Spleen (tissue), 11 donors: ENCODE results near the gene KCNJ6. TPM values are rescaled to one million over a fixed set of nuclear protein-coding genes. Genes with fewer than 3 reads are reported as not detected.

ENCODE experiments used
- DNase-seq: peaks from one replicate; pipeline ENCODE4 v3.0.0-alpha.2; 2020
- H3K27ac ChIP-seq, 8 donors: fragments of 200-600 bp; sonication (generic) in 7 of 8; 1 replicate in 4 of 8; 2 replicates in 4 of 8; pipeline versions ENCODE4 v1.5.0 to v1.8.0; 2016 to 2021; ENCODE audit warnings: inconsistent platforms in 4 of 8, mild to moderate bottlenecking in 4 of 8, moderate library complexity in 1 of 8
- H3K27me3 ChIP-seq, 7 donors: fragments of 200-600 bp; sonication (generic) in 6 of 7; replicated peaks in 1 of 7; 1 replicate in 4 of 7; 2 replicates in 3 of 7; pipeline versions ENCODE4 v1.5.0 to v1.8.0; 2016 to 2021; ENCODE audit warnings: inconsistent platforms in 3 of 7, mild to moderate bottlenecking in 1 of 7
- H3K36me3 ChIP-seq, 6 donors: fragments of 200-600 bp; sonication (generic) in 5 of 6; 1 replicate in 4 of 6; 2 replicates in 2 of 6; pipeline versions ENCODE4 v1.5.0 to v1.8.0; 2016 to 2021; ENCODE audit warnings: inconsistent platforms in 2 of 6
- H3K4me1 ChIP-seq, 6 donors: fragments of 200-600 bp; sonication (generic) in 5 of 6; 1 replicate in 3 of 6; 2 replicates in 3 of 6; pipeline versions ENCODE4 v1.5.0 to v1.8.0; 2016 to 2021; ENCODE audit warnings: inconsistent platforms in 3 of 6
- H3K4me3 ChIP-seq, 8 donors: fragments of 200-600 bp; sonication (generic) in 7 of 8; 1 replicate in 4 of 8; 2 replicates in 4 of 8; pipeline versions ENCODE4 v1.5.0 to v1.8.0; 2016 to 2021; ENCODE audit warnings: inconsistent platforms in 4 of 8, mild to moderate bottlenecking in 4 of 8, moderate library complexity in 2 of 8
- H3K9me3 ChIP-seq, 8 donors: fragments of 200-600 bp; sonication (generic) in 7 of 8; 1 replicate in 4 of 8; 2 replicates in 4 of 8; pipeline versions ENCODE4 v1.5.0 to v1.8.0; 2016 to 2021; ENCODE audit warnings: inconsistent platforms in 4 of 8
- CTCF ChIP-seq, 11 experiments: fragments of 200-600 bp in 7 of 11; fragments of 450-650 bp in 4 of 11; sonication (generic) in 4 of 11; IDR thresholded peaks in 8 of 11; conservative IDR thresholded peaks in 3 of 11; 1 replicate in 7 of 11; 2 replicates in 4 of 11; pipeline versions ENCODE4 v1.4.0 to v1.8.0; 2016 to 2021; ENCODE audit warnings: antibody characterized with exemption in 11 of 11, inconsistent platforms in 4 of 11, mild to moderate bottlenecking in 1 of 11
- POLR2A ChIP-seq, 3 donors: fragments of 450-650 bp; IDR thresholded peaks; one replicate each; pipeline ENCODE4 v1.5.1; 2017; ENCODE audit warnings: antibody characterized with exemption in 3 of 3, mild to moderate bottlenecking in 1 of 3
- POLR2AphosphoS5 ChIP-seq, 3 donors: sonication (generic); formaldehyde crosslinking; IDR thresholded peaks; one replicate each; pipeline ENCODE4 v1.5.1; 2017; ENCODE audit warnings: antibody characterized with exemption in 3 of 3
- WGBS, 5 donors: extraction: QIAGEN DNeasy Blood & Tissue Kit in 3 of 5; methylation state at CpG; one replicate each; pipeline versions ENCODE4 v1.1.5 to v1.1.7; 2013 to 2018; 5-methylcytosine and 5-hydroxymethylcytosine counted together
- intact Hi-C: fragments of 100-400 bp; cut with DNase I; formaldehyde crosslinking; loops from one replicate; pipeline ENCODE4 v1.15.0; 2023; ENCODE audit warnings: low total_unique reads
- polyA plus RNA-seq, 3 donors: library from polyadenylated mRNA; stranded (reverse); fragments of 200-250 nt; gene quantifications; one replicate each; pipeline ENCODE4 v1.2.1, GENCODE V29; 2013
- total RNA-seq, 7 donors: library from RNA; depleted of rRNA in 3 of 7; stranded (reverse); fragments of >200 nt in 3 of 7; fragmentation: NEBNext Ultra II Directional in 4 of 7; extraction: Animal tissue kit (Norgen Biotek cat#: 25700) in 4 of 7; gene quantifications; one replicate each; pipeline versions ENCODE4 v1.1.0 to v1.2.1, GENCODE V29; 2016 to 2021
- donor health status: healthy with polysubstance abuse.
- donor health status: DM: no; HTN: no; CAD: no; lungs with moderate emphysema.
- donor health status: DM: no; HTN: no; CAD: no.
- donor health status: Bipolar disorder and iron deficiency.
- donor health status: healthy.
- donor health status: DM: no; HTN: no; CAD: no.
- donor health status: DM: yes; HTN: yes; CAD: no.

KCNJ6 gene
- total and polyA plus RNA-seq, 10 donors = under 0.01 to 0.36 (median 0.10) TPM; not detected in 6

- Histone ChIP-seq H3K4me1 (no peaks in the 10 kb centered on the region), H3K27ac (no peak overlapping the region), H3K4me3 (no peak overlapping the region), H3K9me3 (no peaks in the 10 kb centered on the region), H3K27me3 (peaks cover 0 to 21% (median 0%) of the 10 kb centered on the region in 7 donors), H3K36me3 (no peaks in the 10 kb centered on the region)
- no peak for TF ChIP-seq POLR2A (IDR thresholded peaks at IDR 0.05)
- no peak for TF ChIP-seq POLR2AphosphoS5 (IDR thresholded peaks at IDR 0.05)
- TF ChIP-seq CTCF (IDR thresholded peaks at IDR 0.05 in 8 of 11, conservative IDR thresholded peaks at IDR 0.05 in 3 of 11) = no peak
- intact Hi-C loops = no loop called here
- DNase-seq = no peak
- 82 to 96% (median 92%) methylated on average over 5 of the region's 5 CpGs for WGBS, 5 donors
Observed at GRCh38 chr21:37905291-37905690, 11.0 kb downstream of the KCNJ6 start.

- intact Hi-C loops = no loop called here
- Histone ChIP-seq H3K9me3 (no peaks in the 10 kb centered on the region), H3K4me3 (no peak overlapping the region), H3K27ac (no peak overlapping the region), H3K27me3 (peaks cover 0 to 18% (median 0%) of the 10 kb centered on the region in 7 donors), H3K4me1 (no peaks in the 10 kb centered on the region), H3K36me3 (no peaks in the 10 kb centered on the region)
- TF ChIP-seq POLR2A (IDR thresholded peaks at IDR 0.05) (no peak), POLR2AphosphoS5 (IDR thresholded peaks at IDR 0.05) (no peak), CTCF (IDR thresholded peaks at IDR 0.05 in 8 of 11, conservative IDR thresholded peaks at IDR 0.05 in 3 of 11) (no peak)
- DNase-seq = no peak
- 76 to 91% (median 85%) methylated on average over 4 of the region's 4 CpGs for WGBS, 5 donors
Observed at GRCh38 chr21:37904856-37905255, 11.4 kb downstream of the KCNJ6 start.

GRCh38 chr21:37903396-37903795 is 12.9 kb downstream of the KCNJ6 start:
- intact Hi-C loops = no loop called here
- Histone ChIP-seq H3K27me3 (peaks cover 0 to 8% (median 0%) of the 10 kb centered on the region in 7 donors), H3K4me3 (no peak overlapping the region), H3K4me1 (no peaks in the 10 kb centered on the region), H3K36me3 (no peaks in the 10 kb centered on the region), H3K27ac (no peak overlapping the region), H3K9me3 (no peaks in the 10 kb centered on the region)
- TF ChIP-seq POLR2A (IDR thresholded peaks at IDR 0.05) = no peak
- no peak for TF ChIP-seq POLR2AphosphoS5 (IDR thresholded peaks at IDR 0.05)
- no peak for TF ChIP-seq CTCF (IDR thresholded peaks at IDR 0.05 in 8 of 11, conservative IDR thresholded peaks at IDR 0.05 in 3 of 11)
- no peak for DNase-seq
- 80 to 93% (median 85%) methylated on average over 2 of the region's 2 CpGs for whole genome bisulfite sequencing, 5 donors

- Histone ChIP-seq H3K4me3 (no peak overlapping the region), H3K4me1 (no peaks in the 10 kb centered on the region), H3K27me3 (peaks cover 0 to 25% (median 0%) of the 10 kb centered on the region in 7 donors), H3K27ac (no peak overlapping the region), H3K36me3 (no peaks in the 10 kb centered on the region), H3K9me3 (no peaks in the 10 kb centered on the region)
- 73 to 82% (median 77%) methylated on average over 6 of the region's 6 CpGs for WGBS, 5 donors
- no peak for DNase-seq
- TF ChIP-seq POLR2A (IDR thresholded peaks at IDR 0.05) (no peak), CTCF (IDR thresholded peaks at IDR 0.05 in 8 of 11, conservative IDR thresholded peaks at IDR 0.05 in 3 of 11) (no peak), POLR2AphosphoS5 (IDR thresholded peaks at IDR 0.05) (no peak)
- intact Hi-C loops = no loop called here
Observed at GRCh38 chr21:37899146-37899545, 17.1 kb downstream of the KCNJ6 start.
